ENCODE data around the gene CENPS.
"Not testable (repeated sequence)": the region's sequence is repeated elsewhere in the genome, so short reads cannot be mapped to it uniquely, and the experiment has no call there.

Gene CENPS

GRCh38 chr1:10430216-10431069, at the start of gene CENPS:
Gene CENPS, plus strand, starts transcription at chr1:10430433. Its CDS starts 85 bp downstream, at chr1:10430518.
- peak; percentile 69 for DNase-seq

GRCh38 chr1:10380594-10381275, 49.5 kb upstream of the CENPS start:
- DNase-seq = no peak

- no peak for DNase-seq
These were observed 46.6 kb upstream of the CENPS start for GRCh38 chr1:10383630-10384029.

- DNase-seq = no peak
These were observed 46.0 kb upstream of the CENPS start for GRCh38 chr1:10384219-10384618.

GRCh38 chr1:10386761-10387676, 43.2 kb upstream of the CENPS start:
- no peak for DNase-seq

- DNase-seq = no peak
These were observed 42.4 kb upstream of the CENPS start for GRCh38 chr1:10387677-10388386.

GRCh38 chr1:10388387-10388715, 41.9 kb upstream of the CENPS start:
- DNase-seq = no peak

GRCh38 chr1:10389271-10389973, 40.8 kb upstream of the CENPS start:
- no peak for DNase-seq

- DNase-seq = no peak
These were observed 33.4 kb upstream of the CENPS start for GRCh38 chr1:10396870-10397269.

- DNase-seq = no peak
These were observed 31.9 kb upstream of the CENPS start for GRCh38 chr1:10398278-10398733.

GRCh38 chr1:10398734-10399443, 31.3 kb upstream of the CENPS start, which contains the start of gene PGD:
Gene PGD, plus strand, starts transcription at chr1:10399064. Its CDS starts 54 bp downstream, at chr1:10399118.
- DNase-seq = peak; percentile 88

- DNase-seq = no peak
These were observed 30.7 kb upstream of the CENPS start for GRCh38 chr1:10399444-10399941.

GRCh38 chr1:10400013-10400412, 30.2 kb upstream of the CENPS start:
- DNase-seq = no peak

GRCh38 chr1:10401281-10401680, 29.0 kb upstream of the CENPS start:
- no peak for DNase-seq

GRCh38 chr1:10402729-10403274, 27.4 kb upstream of the CENPS start:
- no peak for DNase-seq

GRCh38 chr1:10407201-10407600, 23.0 kb upstream of the CENPS start:
- DNase-seq = no peak

- DNase-seq = no peak
These were observed 14.9 kb upstream of the CENPS start for GRCh38 chr1:10415211-10415930.

- DNase-seq = not testable (repeated sequence)
These were observed 14.3 kb upstream of the CENPS start for GRCh38 chr1:10415967-10416366.

GRCh38 chr1:10418741-10419140, 11.5 kb upstream of the CENPS start:
- not testable (repeated sequence) for DNase-seq

GRCh38 chr1:10419351-10419750, 10.9 kb upstream of the CENPS start:
- no peak for DNase-seq

Data from NCI-H1694 (cell line).